Neural cell (in vitro differentiated cells): ENCODE results near the gene CHRNA7.

Source experiments
- EZH2 ChIP-seq: fragments of 200-600, 300-800 bp; shearing (Covaris generic), sonication (generic); IDR thresholded peaks from 2 replicates; pipeline ENCODE4 v1.6.1; 2014; ENCODE audit warnings: antibody characterized with exemption, low read length, borderline replicate concordance, mild to moderate bottlenecking; ENCODE audit not compliant: insufficient read depth, poor library complexity, severe bottlenecking
- RAD21 ChIP-seq: fragments of 450-650 bp; conservative IDR thresholded peaks from 2 replicates; pipeline ENCODE4 v1.6.1; 2014; ENCODE audit warnings: antibody characterized with exemption, mild to moderate bottlenecking, moderate library complexity
- SMC3 ChIP-seq: fragments of 450-650 bp; conservative IDR thresholded peaks from 2 replicates; pipeline ENCODE4 v1.6.1; 2014; ENCODE audit warnings: antibody characterized with exemption, mild to moderate bottlenecking, moderate library complexity; ENCODE audit not compliant: poor library complexity
- TAF1 ChIP-seq: IDR thresholded peaks from 2 replicates; pipeline ENCODE4 v1.6.1; 2012; ENCODE audit warnings: low read depth
- TF ChIP-seq, protein P1 (sequence below): fragments of 450-650 bp; IDR thresholded peaks from 2 replicates; pipeline ENCODE4 v1.5.1; 2014; ENCODE audit warnings: antibody characterized with exemption, mild to moderate bottlenecking, moderate library complexity; ENCODE audit not compliant: poor library complexity, severe bottlenecking

DNA sequence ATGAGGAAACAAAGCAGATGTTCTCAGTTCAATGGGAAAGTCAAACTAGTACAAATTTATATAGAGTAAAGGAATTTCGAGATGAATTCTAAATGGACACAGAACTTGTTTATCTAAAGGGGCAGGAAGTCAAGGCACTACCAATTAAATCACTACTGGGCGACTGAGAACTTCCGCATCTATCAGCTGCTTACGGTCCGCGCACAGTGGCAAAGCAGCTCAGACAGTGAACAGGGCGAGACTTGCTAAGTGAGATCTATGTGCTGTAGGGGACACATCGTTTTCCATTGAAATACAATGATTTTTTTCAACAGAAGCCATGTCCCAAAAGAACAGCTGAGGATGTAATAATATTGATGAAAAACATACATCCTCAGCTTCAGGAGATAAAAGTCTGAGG is 105.0 kb downstream of the CHRNA7 start:
- TF ChIP-seq, protein P1, sequence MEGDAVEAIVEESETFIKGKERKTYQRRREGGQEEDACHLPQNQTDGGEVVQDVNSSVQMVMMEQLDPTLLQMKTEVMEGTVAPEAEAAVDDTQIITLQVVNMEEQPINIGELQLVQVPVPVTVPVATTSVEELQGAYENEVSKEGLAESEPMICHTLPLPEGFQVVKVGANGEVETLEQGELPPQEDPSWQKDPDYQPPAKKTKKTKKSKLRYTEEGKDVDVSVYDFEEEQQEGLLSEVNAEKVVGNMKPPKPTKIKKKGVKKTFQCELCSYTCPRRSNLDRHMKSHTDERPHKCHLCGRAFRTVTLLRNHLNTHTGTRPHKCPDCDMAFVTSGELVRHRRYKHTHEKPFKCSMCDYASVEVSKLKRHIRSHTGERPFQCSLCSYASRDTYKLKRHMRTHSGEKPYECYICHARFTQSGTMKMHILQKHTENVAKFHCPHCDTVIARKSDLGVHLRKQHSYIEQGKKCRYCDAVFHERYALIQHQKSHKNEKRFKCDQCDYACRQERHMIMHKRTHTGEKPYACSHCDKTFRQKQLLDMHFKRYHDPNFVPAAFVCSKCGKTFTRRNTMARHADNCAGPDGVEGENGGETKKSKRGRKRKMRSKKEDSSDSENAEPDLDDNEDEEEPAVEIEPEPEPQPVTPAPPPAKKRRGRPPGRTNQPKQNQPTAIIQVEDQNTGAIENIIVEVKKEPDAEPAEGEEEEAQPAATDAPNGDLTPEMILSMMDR: no peak
- no peak for TF ChIP-seq EZH2
- no peak for TF ChIP-seq RAD21
- TF ChIP-seq SMC3: no peak
- TF ChIP-seq TAF1: no peak
